HepG2 (cell line): Measurements from ENCODE around the gene PLEKHG2. TPM values are rescaled to one million over a fixed set of nuclear protein-coding genes. Genes with fewer than 3 reads are reported as not detected.

Experiments used
- CHD4 ChIP-seq: fragments of 200-600 bp; sonication (generic); IDR thresholded peaks from 2 replicates; pipeline ENCODE4 v1.7.0; 2017; ENCODE audit warnings: mild to moderate bottlenecking, low read length, borderline replicate concordance
- CREM ChIP-seq, 2 experiments: sonication (generic) in 1 of 2; formaldehyde crosslinking in 1 of 2; IDR thresholded peaks; 2 replicates each; pipeline versions ENCODE4 v1.4.0 to v1.6.1; 2016 to 2020; ENCODE audit warnings: antibody characterized with exemption in 1 of 2, mild to moderate bottlenecking in 1 of 2, missing genetic modification reagents in 1 of 2
- HNF1B ChIP-seq: sonication (generic); formaldehyde crosslinking; IDR thresholded peaks from 2 replicates; pipeline ENCODE4 v1.5.1; 2020; ENCODE audit warnings: mild to moderate bottlenecking, moderate library complexity, missing genetic modification reagents
- HNRNPK ChIP-seq: fragments of 200-400 bp; formaldehyde crosslinking; IDR thresholded peaks from 2 replicates; pipeline ENCODE4 v1.6.1; 2018; ENCODE audit warnings: low read length, low read depth, moderate library complexity, mild to moderate bottlenecking; ENCODE audit not compliant: poor library complexity, severe bottlenecking
- IRF2 ChIP-seq: IDR thresholded peaks from 2 replicates; pipeline ENCODE4 v1.6.1; 2018; ENCODE audit warnings: missing genetic modification reagents, missing compliant biosample characterization
- MATR3 ChIP-seq: sonication (generic); formaldehyde crosslinking; IDR thresholded peaks from 2 replicates; pipeline ENCODE4 v1.4.0; 2020; ENCODE audit warnings: missing genetic modification reagents
- MIER3 ChIP-seq: IDR thresholded peaks from 2 replicates; pipeline ENCODE4 v1.6.1; 2016; ENCODE audit warnings: missing compliant biosample characterization, borderline replicate concordance
- MXD1 ChIP-seq: sonication (generic); formaldehyde crosslinking; IDR thresholded peaks from 2 replicates; pipeline ENCODE4 v1.4.0; 2020; ENCODE audit warnings: mild to moderate bottlenecking, missing genetic modification reagents
- MYPOP ChIP-seq: sonication (generic); formaldehyde crosslinking; IDR thresholded peaks from 2 replicates; pipeline ENCODE4 v1.8.1; 2023; ENCODE audit warnings: mild to moderate bottlenecking, moderate library complexity, missing genetic modification reagents
- NKX3-1 ChIP-seq: sonication (generic); formaldehyde crosslinking; IDR thresholded peaks from 2 replicates; pipeline ENCODE4 v1.5.0; 2020; ENCODE audit warnings: missing genetic modification reagents
- RELA ChIP-seq: sonication (generic); formaldehyde crosslinking; IDR thresholded peaks from 2 replicates; pipeline ENCODE4 v1.4.0; 2020; ENCODE audit warnings: missing genetic modification reagents
- REPIN1 ChIP-seq: sonication (generic); formaldehyde crosslinking; IDR thresholded peaks from 2 replicates; pipeline ENCODE4 v1.8.0; 2022; ENCODE audit warnings: missing genetic modification reagents, low read depth, mild to moderate bottlenecking, borderline replicate concordance
- SIN3A ChIP-seq: IDR thresholded peaks from 2 replicates; pipeline ENCODE4 v1.6.1; 2011; ENCODE audit warnings: low read depth, mild to moderate bottlenecking, control low read depth, low read length, borderline replicate concordance
- TAF1 ChIP-seq: sonication (generic); formaldehyde crosslinking; IDR thresholded peaks from 2 replicates; pipeline ENCODE4 v1.4.0; 2020; ENCODE audit warnings: missing genetic modification reagents
- TEAD2 ChIP-seq: sonication (generic); formaldehyde crosslinking; IDR thresholded peaks from 2 replicates; pipeline ENCODE4 v1.9.0; 2021; ENCODE audit warnings: missing genetic modification reagents
- TFDP1 ChIP-seq: IDR thresholded peaks from 2 replicates; pipeline ENCODE4 v1.6.1; 2016; ENCODE audit warnings: missing compliant biosample characterization, missing genetic modification reagents, borderline replicate concordance
- TFE3 ChIP-seq: IDR thresholded peaks from 2 replicates; pipeline ENCODE4 v1.6.1; 2016
- ZNF326 ChIP-seq: sonication (generic); formaldehyde crosslinking; IDR thresholded peaks from 2 replicates; pipeline ENCODE4 v1.4.0; 2020; ENCODE audit warnings: missing genetic modification reagents, borderline replicate concordance
- ZNF343 ChIP-seq: sonication (generic); formaldehyde crosslinking; IDR thresholded peaks from 2 replicates; pipeline ENCODE4 v1.4.0; 2020; ENCODE audit warnings: mild to moderate bottlenecking, missing genetic modification reagents
- ZNF350 ChIP-seq: sonication (generic); formaldehyde crosslinking; IDR thresholded peaks from 2 replicates; pipeline ENCODE4 v1.4.0; 2020; ENCODE audit warnings: mild to moderate bottlenecking, low read depth, missing genetic modification reagents, borderline replicate concordance
- ZNF414 ChIP-seq: sonication (generic); formaldehyde crosslinking; IDR thresholded peaks from 2 replicates; pipeline ENCODE4 v1.5.0; 2020; ENCODE audit warnings: missing genetic modification reagents
- ZNF451 ChIP-seq: sonication (generic); formaldehyde crosslinking; IDR thresholded peaks from 2 replicates; pipeline ENCODE4 v1.5.0; 2020; ENCODE audit warnings: mild to moderate bottlenecking, missing genetic modification reagents
- ZNF773 ChIP-seq: sonication (generic); formaldehyde crosslinking; IDR thresholded peaks from 2 replicates; pipeline ENCODE4 v1.4.0; 2020; ENCODE audit warnings: missing genetic modification reagents, borderline replicate concordance
- polyA plus RNA-seq, 8 experiments: library from polyadenylated mRNA; depleted of rRNA in 3 of 8; stranded (reverse) in 7 of 8; unstranded in 1 of 8; fragments of >200 nt; fragmentation: Illumina TruSeq in 4 of 8; extraction: Trizol in 4 of 8; gene quantifications; 2 replicates each; pipeline versions ENCODE4 v1.2.1 to v1.2.3, GENCODE V29; 2011 to 2016; ENCODE audit warnings: low read depth in 4 of 8, missing spikeins in 1 of 8, mixed read lengths in 1 of 8; ENCODE audit not compliant: insufficient read depth in 1 of 8
- total RNA-seq, 5 experiments: library from RNA; depleted of rRNA; stranded (reverse); fragments of >200 nt; fragmentation: Illumina TruSeq; extraction: Trizol; gene quantifications; 2 replicates each; pipeline ENCODE4 v1.2.3, GENCODE V29; 2016; ENCODE audit warnings: low read depth in 1 of 5

The PLEKHG2 gene
- total and polyA plus RNA-seq, 2 of the 13 experiments (the other 11 are each of a cell fraction or from before 2014, with no cell fraction given) = 3.6 to 6.8 TPM

- 0 out of 2 replicates have a peak, but pooled peaks have one; percentile 54 for TF ChIP-seq ZNF326
- TF ChIP-seq MYPOP (CRISPR knock-in tag) = no peak
- TF ChIP-seq REPIN1 (CRISPR knock-in tag) = no peak
- no peak for TF ChIP-seq TFE3 (CRISPR knock-in tag)
- no peak for TF ChIP-seq MATR3 (CRISPR knock-in tag)
- no peak for TF ChIP-seq HNF1B (CRISPR knock-in tag)
- peak; percentile 80 for TF ChIP-seq HNRNPK
- TF ChIP-seq ZNF414 (CRISPR knock-in tag) = no peak
- no peak for TF ChIP-seq TEAD2 (CRISPR knock-in tag)
- TF ChIP-seq ZNF451 (CRISPR knock-in tag) = no peak
- 0 out of 2 replicates have a peak, but pooled peaks have one; percentile 7 for TF ChIP-seq MXD1 (CRISPR knock-in tag)
- no peak for TF ChIP-seq SIN3A
- no peak for TF ChIP-seq NKX3-1 (CRISPR knock-in tag)
- no peak for TF ChIP-seq MIER3 (CRISPR knock-in tag)
- TF ChIP-seq IRF2 (CRISPR knock-in tag) = no peak
- 0 out of 2 replicates have a peak, but pooled peaks have one; percentile 50 for TF ChIP-seq ZNF773 (CRISPR knock-in tag)
- no peak for TF ChIP-seq CHD4
- no peak for TF ChIP-seq ZNF350 (CRISPR knock-in tag)
- TF ChIP-seq CREM (IDR thresholded peaks at IDR 0.05) = no peak
- TF ChIP-seq CREM (CRISPR knock-in tag; IDR thresholded peaks at IDR 0.05) = no peak
- no peak for TF ChIP-seq TFDP1
- no peak for TF ChIP-seq RELA
- TF ChIP-seq ZNF343 = no peak
- TF ChIP-seq TAF1 (CRISPR knock-in tag) = no peak
These were observed 9.8 kb upstream of the PLEKHG2 start (continued) for GRCh38 chr19:39402346-39403300.
